Measurements from ENCODE around the gene STARD3NL. TPM values are rescaled to one million over a fixed set of nuclear protein-coding genes. Genes with fewer than 3 reads are reported as not detected.

The STARD3NL gene
- total RNA-seq, 1 experiment from 2014 or later, result 30.6 TPM

DNA sequence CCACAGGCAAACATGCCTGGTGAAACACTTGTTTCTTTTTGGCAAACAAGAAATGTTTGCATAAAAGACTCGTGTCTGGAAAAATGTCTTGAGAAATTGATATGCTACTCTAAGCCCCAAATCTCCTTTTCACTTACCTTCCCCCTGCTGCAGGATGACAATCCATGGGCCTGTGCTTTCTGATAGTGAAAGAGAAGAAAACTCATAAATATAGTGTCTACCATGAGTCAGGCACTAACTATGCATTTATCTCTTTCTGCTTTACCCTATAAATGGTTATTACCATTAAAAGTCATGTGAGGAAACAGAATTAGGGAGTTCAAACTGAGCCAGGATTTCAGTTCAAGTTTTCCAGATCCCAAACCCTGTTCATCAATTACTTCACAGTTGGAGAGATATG, 102.0 kb downstream of the STARD3NL start (continued):
- TF ChIP-seq, protein P1, sequence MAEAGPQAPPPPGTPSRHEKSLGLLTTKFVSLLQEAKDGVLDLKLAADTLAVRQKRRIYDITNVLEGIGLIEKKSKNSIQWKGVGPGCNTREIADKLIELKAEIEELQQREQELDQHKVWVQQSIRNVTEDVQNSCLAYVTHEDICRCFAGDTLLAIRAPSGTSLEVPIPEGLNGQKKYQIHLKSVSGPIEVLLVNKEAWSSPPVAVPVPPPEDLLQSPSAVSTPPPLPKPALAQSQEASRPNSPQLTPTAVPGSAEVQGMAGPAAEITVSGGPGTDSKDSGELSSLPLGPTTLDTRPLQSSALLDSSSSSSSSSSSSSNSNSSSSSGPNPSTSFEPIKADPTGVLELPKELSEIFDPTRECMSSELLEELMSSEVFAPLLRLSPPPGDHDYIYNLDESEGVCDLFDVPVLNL (CRISPR knock-in tag; IDR thresholded peaks at IDR 0.05; ENCODE audit: borderline replicate concordance, low read depth), result no peak
- TF ChIP-seq GABPB1 (CRISPR knock-in tag; IDR thresholded peaks at IDR 0.05), result no peak
- no peak for TF ChIP-seq FOXP1 (CRISPR knock-in tag; IDR thresholded peaks at IDR 0.05; ENCODE audit: borderline replicate concordance)
- TF ChIP-seq, protein P2, sequence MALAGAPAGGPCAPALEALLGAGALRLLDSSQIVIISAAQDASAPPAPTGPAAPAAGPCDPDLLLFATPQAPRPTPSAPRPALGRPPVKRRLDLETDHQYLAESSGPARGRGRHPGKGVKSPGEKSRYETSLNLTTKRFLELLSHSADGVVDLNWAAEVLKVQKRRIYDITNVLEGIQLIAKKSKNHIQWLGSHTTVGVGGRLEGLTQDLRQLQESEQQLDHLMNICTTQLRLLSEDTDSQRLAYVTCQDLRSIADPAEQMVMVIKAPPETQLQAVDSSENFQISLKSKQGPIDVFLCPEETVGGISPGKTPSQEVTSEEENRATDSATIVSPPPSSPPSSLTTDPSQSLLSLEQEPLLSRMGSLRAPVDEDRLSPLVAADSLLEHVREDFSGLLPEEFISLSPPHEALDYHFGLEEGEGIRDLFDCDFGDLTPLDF (CRISPR knock-in tag; IDR thresholded peaks at IDR 0.05), result no peak
